GM04503 (cell line): ENCODE measurements around the gene KRT17.
"Not testable (repeated sequence)": the region's sequence is repeated elsewhere in the genome, so short reads cannot be mapped to it uniquely, and the experiment has no call there.

Experiments
- DNase-seq: peaks from one replicate; pipeline ENCODE4 v3.0.0-alpha.2; 2012; ENCODE audit warnings: low read depth

The KRT17 gene

GRCh38 chr17:41653892-41654677 lies 29.7 kb upstream of the KRT17 start:
- no peak for DNase-seq

GRCh38 chr17:41653421-41653820 lies 29.0 kb upstream of the KRT17 start:
- DNase-seq = no peak

DNA sequence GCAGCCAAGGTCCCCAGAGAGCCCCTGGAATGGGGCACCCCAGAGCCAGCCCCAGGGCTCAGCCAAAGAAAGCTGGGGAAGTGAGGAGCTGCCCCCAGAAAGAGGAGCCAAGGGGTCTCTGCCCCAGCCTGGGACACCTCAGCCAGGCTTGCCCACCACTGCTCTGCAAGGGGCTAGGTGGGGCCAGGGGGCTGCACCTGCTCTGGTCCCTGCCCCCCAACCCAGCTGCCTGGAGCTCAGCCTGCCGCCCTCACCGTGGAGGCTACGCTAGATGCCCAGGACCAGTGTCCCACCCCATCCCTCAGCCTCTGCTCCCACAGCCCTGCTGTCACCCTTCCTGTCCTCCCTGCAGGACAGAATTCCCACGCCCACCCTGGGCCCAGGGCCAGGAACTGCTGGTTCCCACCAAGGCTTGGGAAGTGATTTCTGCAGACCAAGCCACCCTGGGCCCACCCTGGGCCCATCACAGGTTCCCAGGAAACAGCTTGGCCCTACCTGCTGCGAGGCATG lies 28.1 kb upstream of the KRT17 start:
- no peak for DNase-seq

DNA sequence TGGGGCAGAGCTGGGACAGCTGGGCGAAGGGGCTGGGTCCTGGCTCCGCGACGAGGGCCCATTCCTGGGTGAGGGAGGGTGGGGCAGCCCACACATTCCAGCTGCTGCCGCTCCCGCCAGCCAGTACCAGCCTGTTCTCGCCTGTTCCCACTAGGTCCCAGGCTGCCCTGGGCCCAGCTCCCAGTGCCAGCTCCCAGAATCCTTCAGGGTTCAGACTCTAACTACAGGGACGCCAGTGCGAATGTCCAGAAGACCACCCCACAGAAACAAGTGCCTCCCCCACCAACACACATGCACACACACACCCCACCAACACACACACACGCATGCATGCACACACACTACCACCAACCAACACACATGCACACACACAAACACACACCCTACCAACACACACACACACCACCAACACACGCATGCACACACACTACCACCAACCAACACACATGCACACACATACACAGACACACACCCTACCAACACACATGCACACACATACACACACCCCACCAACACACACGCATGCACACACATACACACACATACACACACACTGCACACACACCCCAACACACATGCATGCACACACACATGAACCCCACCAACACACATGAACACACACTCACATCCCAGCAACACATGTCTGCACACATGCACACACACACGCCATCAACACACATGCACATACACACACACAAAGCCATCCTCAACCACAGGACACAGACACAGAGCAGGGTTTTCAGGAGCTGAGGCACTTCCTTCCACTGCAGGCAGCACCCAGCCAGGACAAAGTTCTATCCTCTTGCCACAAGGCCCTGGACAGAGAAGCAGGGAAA lies 27.5 kb upstream of the KRT17 start:
- DNase-seq = no peak

DNA sequence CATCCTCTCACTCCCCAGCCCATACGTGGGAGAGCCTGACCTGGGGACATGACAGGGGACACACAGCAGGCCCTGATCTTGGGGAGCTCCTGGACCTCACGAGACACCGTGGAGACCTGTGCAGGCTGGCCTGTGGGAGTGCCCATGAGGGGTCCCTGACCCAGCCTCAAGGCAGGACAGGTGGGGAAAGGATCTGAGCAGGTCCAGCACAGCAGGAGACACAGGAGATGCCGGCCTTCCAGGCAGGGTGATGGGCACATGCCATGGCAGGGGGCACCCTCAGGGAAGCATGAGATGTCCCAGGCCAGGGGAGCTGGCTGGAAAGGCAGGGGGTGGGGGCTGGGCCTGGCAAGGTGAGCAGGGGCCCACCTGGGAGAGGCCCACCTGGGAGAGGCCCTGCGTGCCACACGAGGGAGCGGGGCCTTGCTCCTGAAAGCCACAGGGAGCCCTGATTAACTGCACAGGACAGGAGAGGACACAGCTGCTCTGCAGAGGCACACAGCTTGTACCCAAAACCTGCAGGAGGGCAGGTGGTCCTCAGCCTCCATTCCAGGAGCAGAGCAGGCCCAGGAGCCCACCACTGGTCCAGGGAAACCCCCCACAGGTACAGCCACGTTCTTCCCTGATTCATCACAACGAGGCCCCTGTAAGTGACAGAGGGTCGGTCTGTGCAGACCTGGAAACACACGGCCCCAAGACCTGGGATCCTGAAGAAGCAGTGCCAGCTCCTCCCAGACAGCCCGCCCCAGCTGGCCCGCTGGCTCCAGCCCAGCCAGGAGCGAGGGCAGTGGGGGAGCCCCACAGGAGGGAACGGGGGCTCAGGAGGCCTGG lies 26.6 kb upstream of the KRT17 start:
- no peak for DNase-seq

- no peak for DNase-seq
These were observed 25.6 kb upstream of the KRT17 start for GRCh38 chr17:41649923-41650519.

- DNase-seq = no peak
These were observed 24.2 kb upstream of the KRT17 start for GRCh38 chr17:41648411-41649195.

- DNase-seq = no peak
These were observed 23.6 kb upstream of the KRT17 start for GRCh38 chr17:41647940-41648410.

DNA sequence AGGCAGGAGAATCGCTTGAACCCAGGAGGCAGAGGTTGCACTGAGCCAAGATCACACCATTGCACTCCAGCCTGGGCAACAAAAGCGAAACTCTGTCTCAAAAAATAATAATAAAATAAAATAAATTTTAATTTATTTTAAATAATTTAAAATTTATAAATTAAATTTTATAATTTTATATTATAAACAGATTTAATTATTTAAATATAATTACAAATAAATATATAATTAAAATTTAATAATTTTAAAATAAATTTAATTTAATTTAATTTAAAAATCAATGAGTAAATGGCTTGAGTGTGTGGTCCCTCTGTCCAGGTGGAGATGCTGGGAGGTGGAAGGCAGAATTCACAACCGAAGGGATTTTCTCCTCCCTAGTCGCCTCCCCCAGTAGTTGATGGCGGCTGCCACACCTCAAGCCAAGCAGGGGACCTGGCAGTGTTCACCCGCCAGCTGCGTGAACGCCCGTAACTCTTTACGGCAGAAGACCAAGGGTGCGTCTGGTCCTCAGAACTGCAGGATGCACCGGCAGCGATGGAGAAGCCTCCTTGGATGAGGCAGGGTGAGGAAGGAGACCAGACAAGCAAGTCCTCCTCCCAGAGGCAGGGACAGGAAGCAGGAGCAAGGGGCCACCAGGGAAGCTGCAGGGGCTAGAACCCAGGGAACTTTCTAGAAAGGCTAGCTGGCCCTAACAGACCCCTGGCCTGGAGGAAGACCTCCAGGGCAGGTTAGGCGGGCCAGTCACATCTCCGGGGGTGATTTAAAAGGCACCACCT lies 22.9 kb upstream of the KRT17 start:
- no peak for DNase-seq

DNA sequence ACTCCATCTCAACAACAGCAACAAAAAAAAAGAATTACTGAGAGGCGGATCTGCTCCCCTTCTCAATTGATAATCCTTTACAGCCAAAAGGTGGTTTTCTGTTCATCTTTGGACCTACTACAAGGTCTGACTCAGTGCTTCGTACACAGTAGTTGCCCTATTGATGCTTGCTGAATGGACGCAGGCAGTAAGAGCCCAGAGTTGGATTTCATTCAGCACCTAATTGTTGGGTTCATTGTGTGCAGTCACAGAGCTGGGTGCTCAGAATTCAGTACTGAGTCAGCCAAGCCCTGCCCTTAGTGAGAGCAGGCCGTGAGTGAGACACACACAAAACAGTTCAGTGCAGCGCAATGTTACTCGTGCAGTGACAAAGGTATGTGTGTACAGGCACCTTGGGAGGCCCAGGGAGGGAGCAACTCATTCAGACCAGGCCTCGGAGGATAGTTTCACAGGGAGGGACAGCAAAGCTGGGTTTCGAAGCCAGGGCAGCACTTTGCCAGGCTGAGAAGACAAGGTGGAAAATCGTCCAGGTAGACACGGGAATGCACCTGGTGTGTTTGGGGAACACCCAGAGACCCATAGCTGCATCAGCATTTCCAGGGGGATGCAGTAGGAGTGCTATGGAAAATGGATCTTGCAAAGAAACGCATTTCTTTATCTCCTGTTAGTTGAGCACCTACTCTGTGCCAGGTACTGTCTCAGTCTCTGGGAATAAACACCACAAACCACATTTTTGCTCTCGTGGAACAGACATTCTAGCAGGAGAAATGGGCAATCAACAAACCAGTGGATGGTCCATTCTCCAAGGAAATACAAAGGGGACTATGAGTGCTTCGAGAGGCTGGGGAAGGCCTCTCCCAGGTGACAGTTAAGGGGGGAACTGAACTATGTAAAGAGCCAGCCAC lies 18.1 kb upstream of the KRT17 start:
- no peak for DNase-seq

DNA sequence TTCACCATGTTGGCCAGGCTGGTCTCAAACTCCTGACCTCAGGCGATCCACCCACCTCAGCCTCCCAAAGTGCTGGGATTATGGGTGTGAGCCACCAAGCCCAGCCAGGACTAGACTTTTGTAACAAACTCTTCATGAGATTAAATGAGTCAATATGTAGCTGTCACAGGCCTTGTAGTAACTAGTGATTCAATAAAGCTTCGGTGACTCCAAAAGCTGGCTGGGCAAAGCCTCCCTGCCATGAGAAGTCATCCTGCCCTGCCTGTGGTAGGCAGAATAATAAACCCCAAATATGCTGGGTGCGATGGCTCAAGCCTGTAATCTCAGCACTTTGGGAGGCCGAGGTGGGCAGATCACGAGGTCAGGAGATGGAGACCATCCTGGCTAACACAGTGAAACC lies 16.2 kb upstream of the KRT17 start:
- DNase-seq = not testable (repeated sequence)

DNA sequence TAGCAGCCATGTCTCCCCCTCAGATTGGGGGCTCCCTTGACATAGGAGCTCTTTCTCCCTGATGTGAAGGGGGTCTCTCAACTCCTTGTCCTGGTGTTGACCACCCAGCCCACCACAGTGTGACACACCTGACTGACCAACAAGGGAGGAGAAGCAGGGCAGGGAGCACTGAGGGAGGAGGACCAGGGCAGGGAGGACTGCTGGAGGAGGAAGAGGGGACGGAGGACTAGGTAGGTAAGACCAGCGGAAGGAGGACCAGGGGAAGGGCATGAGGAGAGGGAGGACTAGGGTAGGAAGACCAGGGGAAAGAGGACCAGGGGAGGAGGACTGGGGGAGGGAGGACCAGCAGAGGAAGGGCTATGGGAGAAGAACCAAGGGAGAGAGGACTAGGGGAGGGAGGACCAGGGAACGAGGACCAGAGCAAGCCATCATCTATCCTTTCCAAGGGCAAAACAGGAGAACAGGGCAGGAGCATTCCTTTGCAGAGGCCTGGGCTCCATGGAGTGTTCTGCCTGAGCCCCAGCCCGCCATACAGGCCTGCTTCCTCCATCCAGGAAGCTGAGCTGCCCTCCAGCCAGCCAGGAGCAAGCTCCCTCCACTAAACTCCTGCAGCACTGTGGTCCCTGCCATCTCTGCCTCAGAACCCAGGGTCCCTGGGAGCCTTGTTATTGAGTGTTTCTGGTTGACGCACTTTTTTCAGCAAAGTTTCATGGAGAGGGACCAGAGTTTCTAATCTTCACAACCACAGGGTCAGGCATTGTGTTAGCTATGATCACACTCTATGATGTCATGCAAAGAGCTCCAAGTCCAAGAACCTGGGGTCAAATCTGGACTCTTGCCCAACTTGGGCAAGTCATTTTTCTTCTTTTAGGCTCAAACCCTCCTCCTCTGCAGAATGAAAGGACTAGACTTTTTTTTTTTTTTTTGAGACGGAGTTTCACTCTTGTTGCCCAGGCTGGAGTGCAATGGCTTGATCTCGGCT lies 15.4 kb upstream of the KRT17 start:
- DNase-seq = no peak

DNA sequence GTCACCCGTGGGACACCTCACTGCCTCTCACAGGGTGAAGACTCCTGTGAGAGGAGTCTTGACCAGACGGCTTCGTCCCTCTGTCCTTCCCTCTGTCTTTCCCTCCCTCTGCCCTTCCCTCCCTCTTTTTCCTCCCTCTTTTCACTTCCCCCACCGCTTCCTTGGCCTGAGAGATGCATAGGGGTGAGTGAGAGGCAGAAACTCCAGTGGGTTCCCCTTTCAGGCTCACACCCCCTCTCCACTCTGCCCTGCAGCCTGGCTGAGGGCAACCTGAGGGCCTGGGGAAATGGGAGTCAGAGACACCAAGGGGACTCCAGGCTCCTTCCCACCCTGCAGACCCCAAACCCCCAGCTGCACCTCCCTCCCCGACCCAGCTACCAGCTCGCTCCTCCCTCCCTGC lies 14.6 kb upstream of the KRT17 start:
- no peak for DNase-seq

- no peak for DNase-seq
These were observed 13.8 kb upstream of the KRT17 start for GRCh38 chr17:41638194-41638593.

- DNase-seq = no peak
These were observed 12.3 kb upstream of the KRT17 start for GRCh38 chr17:41636652-41637051.

DNA sequence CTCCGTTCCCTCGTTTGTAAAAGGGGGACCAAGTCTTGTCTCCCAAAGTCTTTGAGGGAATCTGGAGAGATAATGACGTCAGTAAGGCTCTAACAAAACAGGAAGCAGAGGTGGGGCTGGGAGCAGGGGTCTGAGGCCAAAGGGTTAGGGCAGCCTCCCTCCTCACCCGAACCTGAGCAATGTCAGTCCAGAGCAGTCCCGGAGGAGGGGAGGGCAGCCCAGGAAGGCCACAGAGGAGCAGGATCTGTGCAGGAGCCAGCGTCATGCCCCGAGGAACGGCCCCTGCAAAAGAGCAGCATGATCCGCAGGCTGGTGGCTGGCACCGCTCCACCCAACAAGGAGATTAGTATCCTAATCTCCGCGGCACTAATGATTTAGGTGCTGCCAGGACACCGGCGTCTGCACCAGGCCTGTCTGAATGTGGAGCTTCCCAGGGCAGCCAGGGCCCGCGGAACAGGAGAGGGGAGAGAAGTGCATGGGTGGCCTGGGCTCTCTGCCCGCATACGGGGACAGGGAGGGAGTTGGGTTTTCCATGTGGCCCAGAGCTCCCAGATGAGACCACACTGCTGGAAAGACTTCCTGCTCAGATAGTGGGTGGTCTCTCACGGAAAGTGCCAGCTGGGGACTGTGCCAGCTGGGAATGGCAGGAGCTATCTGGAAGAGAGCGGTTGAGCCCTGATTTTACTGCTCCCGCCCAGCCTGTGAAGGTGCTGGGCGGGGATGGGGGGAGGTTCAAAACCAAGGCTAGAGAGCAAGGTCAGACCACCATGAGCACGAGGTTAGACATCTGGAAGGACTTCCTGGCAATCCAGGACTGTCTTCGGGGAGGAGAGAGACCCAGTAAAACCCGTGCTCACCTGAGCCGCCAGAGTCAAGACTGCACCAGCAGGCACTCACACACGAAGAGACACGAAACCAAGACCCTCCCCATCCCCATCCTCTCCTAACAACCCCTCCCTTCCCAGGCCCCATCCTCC lies 11.0 kb upstream of the KRT17 start:
- DNase-seq = no peak

- DNase-seq = no peak
These were observed 10.3 kb upstream of the KRT17 start for GRCh38 chr17:41634639-41635038.
